ENCODE results near the gene SMYD3. TPM values are rescaled to one million over a fixed set of nuclear protein-coding genes. Genes with fewer than 3 reads are reported as not detected.

Gene SMYD3
- total and polyA plus RNA-seq, 2 donors (not counting 3 experiments of a cell fraction or from before 2014, with no cell fraction given) = 16.0 to 32.1 TPM

DNA sequence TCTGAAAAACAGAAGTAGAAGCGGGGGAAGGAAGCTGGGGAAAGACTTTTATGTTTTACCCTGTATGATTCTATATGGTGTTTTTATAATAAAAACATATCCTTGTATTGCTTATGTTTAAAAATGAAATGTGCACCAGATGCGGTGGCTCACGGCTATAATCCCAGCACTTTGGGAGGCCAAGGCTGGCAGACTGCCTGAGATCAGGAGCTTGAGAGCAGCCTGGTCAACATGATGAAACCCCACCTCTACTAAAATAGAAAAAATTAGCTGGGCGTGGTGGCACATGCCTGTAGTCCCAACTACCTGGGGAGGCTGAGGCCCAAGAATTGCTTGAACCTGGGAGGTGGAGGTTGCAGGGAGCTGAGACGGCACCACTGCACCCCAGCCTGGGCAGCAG lies 155.4 kb downstream of the SMYD3 start:
- Histone ChIP-seq H3K9ac (replicated peaks; ENCODE audit: extremely low read depth, insufficient read depth, low read length) (no peak overlapping the region), H3K4me1 (ENCODE audit: control insufficient read depth, extremely low read depth, insufficient read depth, low read length) (peaks cover 17% of the 10 kb centered on the region), H3K4me3 (replicated peaks in 1 of 3; ENCODE audit: insufficient read depth in 1 of 3, low read depth in 1 of 3, low read length in 3 of 3) (no peak overlapping the region), H3K36me3 (ENCODE audit: control insufficient read depth in 2 of 2, extremely low read depth in 1 of 2, insufficient read depth in 2 of 2, low read length in 2 of 2) (no peaks in the 10 kb centered on the region), H3K27me3 (ENCODE audit: control insufficient read depth in 2 of 2, insufficient read depth in 2 of 2, low read length in 2 of 2) (no peaks in the 10 kb centered on the region), H3K27ac (ENCODE audit: insufficient read depth, low read depth, low read length) (no peak overlapping the region), H3K4me2 (ENCODE audit: insufficient read depth, low read length) (no peak overlapping the region), H2AFZ (ENCODE audit: low read depth, low read length) (no peak overlapping the region), H3K79me2 (ENCODE audit: control insufficient read depth, insufficient read depth, low read length) (peaks cover 2% of the 10 kb centered on the region), H3K9me3 (replicated peaks; ENCODE audit: control insufficient read depth, insufficient read depth, low read length) (no peaks in the 10 kb centered on the region), H4K20me1 (replicated peaks; ENCODE audit: control insufficient read depth, extremely low read depth, insufficient read depth, low read length) (no peaks in the 10 kb centered on the region), H3K9me1 (replicated peaks; ENCODE audit: control insufficient read depth, extremely low read depth, insufficient read depth, low read length) (no peaks in the 10 kb centered on the region)
- intact Hi-C loops (cut with micrococcal nuclease) = no loop called here
- no TSS peak for BruUV-seq (replicated peaks)
- no peak for DNase-seq (ENCODE audit: low read depth, low spot score)
- ChIA-PET POLR2A (no interaction called here), CTCF (interaction anchor here (1.1 kb wide), 1 partner anchor 30 kb away, joined by 3 read pairs; no protein-coding TSS in a partner anchor)
- no peak for FAIRE-seq
- no peak for TF ChIP-seq EZH2 (IDR thresholded peaks at IDR 0.05; ENCODE audit: borderline replicate concordance, low read depth, low read length, severe bottlenecking)
- TF ChIP-seq, protein P1, sequence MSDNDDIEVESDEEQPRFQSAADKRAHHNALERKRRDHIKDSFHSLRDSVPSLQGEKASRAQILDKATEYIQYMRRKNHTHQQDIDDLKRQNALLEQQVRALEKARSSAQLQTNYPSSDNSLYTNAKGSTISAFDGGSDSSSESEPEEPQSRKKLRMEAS (IDR thresholded peaks at IDR 0.05; ENCODE audit: insufficient read depth, insufficient read length) = no peak
- TF ChIP-seq POLR2AphosphoS5 (IDR thresholded peaks at IDR 0.05; ENCODE audit: insufficient read depth, low read depth, low read length) = no peak
- no peak for TF ChIP-seq POLR2A (IDR thresholded peaks at IDR 0.05; ENCODE audit: low read depth, low read length)
- TF ChIP-seq FOS (IDR thresholded peaks at IDR 0.05; ENCODE audit: borderline replicate concordance, insufficient read depth, low read length) = no peak
- no peak for TF ChIP-seq MYC (IDR thresholded peaks at IDR 0.05; ENCODE audit: low read depth, low read length)
- TF ChIP-seq, protein P2, sequence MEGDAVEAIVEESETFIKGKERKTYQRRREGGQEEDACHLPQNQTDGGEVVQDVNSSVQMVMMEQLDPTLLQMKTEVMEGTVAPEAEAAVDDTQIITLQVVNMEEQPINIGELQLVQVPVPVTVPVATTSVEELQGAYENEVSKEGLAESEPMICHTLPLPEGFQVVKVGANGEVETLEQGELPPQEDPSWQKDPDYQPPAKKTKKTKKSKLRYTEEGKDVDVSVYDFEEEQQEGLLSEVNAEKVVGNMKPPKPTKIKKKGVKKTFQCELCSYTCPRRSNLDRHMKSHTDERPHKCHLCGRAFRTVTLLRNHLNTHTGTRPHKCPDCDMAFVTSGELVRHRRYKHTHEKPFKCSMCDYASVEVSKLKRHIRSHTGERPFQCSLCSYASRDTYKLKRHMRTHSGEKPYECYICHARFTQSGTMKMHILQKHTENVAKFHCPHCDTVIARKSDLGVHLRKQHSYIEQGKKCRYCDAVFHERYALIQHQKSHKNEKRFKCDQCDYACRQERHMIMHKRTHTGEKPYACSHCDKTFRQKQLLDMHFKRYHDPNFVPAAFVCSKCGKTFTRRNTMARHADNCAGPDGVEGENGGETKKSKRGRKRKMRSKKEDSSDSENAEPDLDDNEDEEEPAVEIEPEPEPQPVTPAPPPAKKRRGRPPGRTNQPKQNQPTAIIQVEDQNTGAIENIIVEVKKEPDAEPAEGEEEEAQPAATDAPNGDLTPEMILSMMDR (IDR thresholded peaks at IDR 0.05; ENCODE audit: extremely low read depth in 1 of 2, insufficient read depth in 1 of 2, low read depth in 1 of 2, low read length in 2 of 2) = no peak
- no peak for TF ChIP-seq JUN (IDR thresholded peaks at IDR 0.05; ENCODE audit: borderline replicate concordance, insufficient read depth, insufficient read length, low read depth)
- no peak for TF ChIP-seq GATA2 (IDR thresholded peaks at IDR 0.05; ENCODE audit: insufficient read depth, insufficient read length, low read depth, low read length)
- dilution Hi-C loops (cut with MboI; ENCODE audit: extremely low pct_ligation_motif_present, low sequenced_read_pairs) = no loop called here
